AG04450 (cell line): Measurements from ENCODE around the gene MYG1. TPM values are rescaled to one million over a fixed set of nuclear protein-coding genes. Genes with fewer than 3 reads are reported as not detected.

ENCODE experiments used
- CTCF ChIA-PET: fragments of 300-600, 350-600 bp; formaldehyde crosslinking; extraction: SDS; loops from one replicate; lab custom pipeline; 2022; ENCODE audit warnings: antibody characterized with exemption, inconsistent platforms; lab: Charles Lee
- POLR2A ChIA-PET: fragments of 350-600 bp; formaldehyde crosslinking; extraction: SDS; loops from one replicate; lab custom pipeline; 2021; ENCODE audit warnings: antibody characterized with exemption, inconsistent platforms; lab: Yijun Ruan, JAX
- DNase-seq: peaks from one replicate; pipeline ENCODE4 v3.0.0-alpha.2; 2011; ENCODE audit warnings: low read depth, low spot score
- H3K27ac ChIP-seq: one replicate; pipeline ENCODE4 v1.5.1; 2012; ENCODE audit warnings: low read depth, low read length, control low read depth
- H3K27me3 ChIP-seq: one replicate; pipeline ENCODE4 v1.6.0; 2012; ENCODE audit warnings: low read length; ENCODE audit not compliant: control insufficient read depth, insufficient read depth
- H3K4me3 ChIP-seq: 2 replicates; pipeline ENCODE4 v1.5.1; 2011; ENCODE audit warnings: mild to moderate bottlenecking, low read depth, low read length, control low read depth
- H3K9me3 ChIP-seq: 2 replicates; pipeline ENCODE4 v1.5.1; 2012; ENCODE audit warnings: low read length; ENCODE audit not compliant: control insufficient read depth, insufficient read depth
- CTCF ChIP-seq: IDR thresholded peaks from 2 replicates; pipeline ENCODE4 v1.5.1; 2011; ENCODE audit warnings: low read depth, low read length, control low read depth, inconsistent platforms
- polyA plus RNA-seq: library from polyadenylated mRNA; depleted of rRNA; stranded (reverse); fragments of >200 nt; gene quantifications from 2 replicates; pipeline ENCODE4 v1.2.3, GENCODE V29; 2011

MYG1 gene
- polyA plus RNA-seq, 1 experiment: 47.8 TPM

GRCh38 chr12:53265783-53266182 lies 33.7 kb upstream of the MYG1 start:
- Histone ChIP-seq H3K9me3 (no peaks in the 10 kb centered on the region; the same call in 1 of the 2 replicates), H3K27ac (no peak overlapping the region), H3K27me3 (no peaks in the 10 kb centered on the region), H3K4me3 (no peak overlapping the region)
- POLR2A ChIA-PET: no interaction called here
- no peak for DNase-seq
- TF ChIP-seq CTCF: no peak
- CTCF ChIA-PET: interaction anchor here (0.6 to 1.5 kb wide), 6 partner anchors 50 to 332 kb away, joined by 3 to 5 read pairs (median 3); no protein-coding TSS in a partner anchor

GRCh38 chr12:53267306-53267998 lies 32.0 kb upstream of the MYG1 start:
- POLR2A ChIA-PET: interaction anchor here (0.6 to 1.4 kb wide), 5 partner anchors 15 to 48 kb away, joined by 3 to 4 read pairs (median 3); partner anchors contain the start of gene MYG1
- Histone ChIP-seq H3K27me3 (no peaks in the 10 kb centered on the region), H3K4me3 (peak overlapping the region; percentile 95), H3K27ac (no peak overlapping the region), H3K9me3 (no peaks in the 10 kb centered on the region; the same call in 1 of the 2 replicates)
- no peak for TF ChIP-seq CTCF
- DNase-seq: no peak
- CTCF ChIA-PET: interaction anchor here (0.6 to 3.8 kb wide), 7 partner anchors 23 to 382 kb away, joined by 3 to 40 read pairs (median 4); no protein-coding TSS in a partner anchor

- no peak for DNase-seq
- no peaks in the 10 kb centered on the region for H3K27me3 ChIP-seq
- TF ChIP-seq CTCF: peak; percentile 24; the same call in 1 of the 2 replicates
- ChIA-PET POLR2A (interaction anchor here (0.7 to 1.4 kb wide), 4 partner anchors 14 to 53 kb away, joined by 3 read pairs; partner anchors contain the start of genes AAAS, MYG1 and PFDN5), CTCF (interaction anchor here (0.6 to 3.8 kb wide), 11 partner anchors 15 to 383 kb away, joined by 3 to 40 read pairs (median 3); partner anchors contain the start of gene AAAS)
- no peaks in the 10 kb centered on the region; the same call in 1 of the 2 replicates for H3K9me3 ChIP-seq
- H3K4me3 ChIP-seq: peak within 1 kb of the TSS; percentile 95
- H3K27ac ChIP-seq: peak within 1 kb of the TSS; percentile 61
Observed at GRCh38 chr12:53267999-53268629, 31.4 kb upstream of the MYG1 start, which contains the start of gene ESPL1. Gene ESPL1, plus strand, starts transcription at chr12:53268299. Its CDS starts 468 bp downstream, at chr12:53268767.

- CTCF ChIA-PET: interaction anchor here (0.6 to 3.8 kb wide), 10 partner anchors 16 to 203 kb away, joined by 3 to 40 read pairs (median 3); partner anchors contain the start of genes AAAS and PFDN5
Observed at GRCh38 chr12:53268630-53269562, 30.6 kb upstream of the MYG1 start.

More at GRCh38 chr12:53268630-53269562, 30.6 kb upstream of the MYG1 start:
- Histone ChIP-seq H3K4me3 (peak overlapping the region; percentile 95), H3K27me3 (no peaks in the 10 kb centered on the region), H3K27ac (peak overlapping the region; percentile 39), H3K9me3 (no peaks in the 10 kb centered on the region; the same call in 1 of the 2 replicates)
- DNase-seq: no peak
- POLR2A ChIA-PET: interaction anchor here (0.6 to 1.4 kb wide), 4 partner anchors 13 to 65 kb away, joined by 3 read pairs; partner anchors contain the start of genes AAAS and PFDN5
- TF ChIP-seq CTCF: no peak
